ENCODE results near the gene MS4A6A. TPM values are rescaled to one million over a fixed set of nuclear protein-coding genes. Genes with fewer than 3 reads are reported as not detected.
"Not testable (repeated sequence)": the region's sequence is repeated elsewhere in the genome, so short reads cannot be mapped to it uniquely, and the experiment has no call there.

The MS4A6A gene, protein sequence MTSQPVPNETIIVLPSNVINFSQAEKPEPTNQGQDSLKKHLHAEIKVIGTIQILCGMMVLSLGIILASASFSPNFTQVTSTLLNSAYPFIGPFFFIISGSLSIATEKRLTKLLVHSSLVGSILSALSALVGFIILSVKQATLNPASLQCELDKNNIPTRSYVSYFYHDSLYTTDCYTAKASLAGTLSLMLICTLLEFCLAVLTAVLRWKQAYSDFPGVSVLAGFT
- 1 to 10 TPM; 2.5 to 2.6 TPM for total RNA-seq
- polyA plus RNA-seq = 1 to 10 TPM in 2 of 3 donors, not detected in 1; 1.2 to 1.4 TPM
- 0 to 0.25 (median 0.03) reads per million in 6 experiments for total RNA-seq

- no peak for DNase-seq
- Mint-ChIP-seq H3K27ac (no peak within 1 kb of the TSS), H3K4me3 (peak within 1 kb of the TSS in 1 of 10 donors; percentile 60), H3K27me3 (peaks cover 3 to 20% (median 11%) of the 10 kb centered on the region in 5 donors), H3K9me3 (peaks cover 0 to 14% (median 6%) of the 10 kb centered on the region in 9 donors), H3K4me1 (peaks cover 0 to 54% (median under 1%) of the 10 kb centered on the region in 4 donors), H3K36me3 (peaks cover 3 to 7% (median 4%) of the 10 kb centered on the region in 3 donors)
- POLR2A ChIA-PET = no interaction called here
- no peak for ATAC-seq
Measured at GRCh38 chr11:60182541-60183330, at the start of gene MS4A6A. Gene MS4A6A (minus strand): TSS chr11:60183083. CDS start chr11:60181727, 1,356 bp downstream.

- ATAC-seq (no peak), DNase-seq (no peak)
- Mint-ChIP-seq H3K36me3 (no peaks in the 10 kb centered on the region), H3K4me1 (no peaks in the 10 kb centered on the region), H3K9me3 (no peaks in the 10 kb centered on the region), H3K27ac (no peak overlapping the region), H3K27me3 (peaks cover 0 to 10% (median 0%) of the 10 kb centered on the region in 5 donors), H3K4me3 (no peak overlapping the region)
- POLR2A ChIA-PET = no interaction called here
Measured at GRCh38 chr11:60230681-60231080, 47.8 kb upstream of the MS4A6A start.

DNA sequence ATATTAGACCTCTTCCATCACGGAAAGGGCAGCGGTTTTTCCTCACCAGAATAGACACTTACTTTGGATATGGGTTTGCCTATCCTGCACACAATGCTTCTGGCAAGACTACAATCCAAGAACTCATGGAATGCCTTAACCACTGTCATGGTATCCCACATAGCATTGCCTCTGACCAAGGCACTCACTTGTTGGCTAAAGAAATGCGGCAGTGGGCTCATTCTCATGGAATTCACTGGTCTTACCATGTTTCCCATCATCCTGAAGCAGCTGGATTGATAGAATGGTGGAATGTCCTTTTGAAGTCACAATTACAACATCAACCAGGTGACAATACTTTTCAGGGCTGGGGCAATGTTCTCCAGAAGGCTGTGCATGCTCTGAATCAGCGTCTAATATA is 39.3 kb upstream of the MS4A6A start:
- Mint-ChIP-seq H3K4me1 (no peaks in the 10 kb centered on the region), H3K4me3 (no peak overlapping the region), H3K36me3 (no peaks in the 10 kb centered on the region), H3K9me3 (no peaks in the 10 kb centered on the region), H3K27ac (no peak overlapping the region), H3K27me3 (peaks cover 2 to 22% (median 13%) of the 10 kb centered on the region in 5 donors)
- POLR2A ChIA-PET = no interaction called here
- no peak for ATAC-seq
- DNase-seq = no peak

GRCh38 chr11:60221692-60222091 is 38.8 kb upstream of the MS4A6A start:
- H3K9me3 Mint-ChIP-seq = no peaks in the 10 kb centered on the region
- H3K36me3 Mint-ChIP-seq = no peaks in the 10 kb centered on the region
- H3K4me1 Mint-ChIP-seq = no peaks in the 10 kb centered on the region
- H3K27ac Mint-ChIP-seq = no peak overlapping the region
- peaks cover 2 to 22% (median 15%) of the 10 kb centered on the region in 5 donors for H3K27me3 Mint-ChIP-seq
- ATAC-seq = no peak
- DNase-seq = no peak
- no peak overlapping the region for H3K4me3 Mint-ChIP-seq
- POLR2A ChIA-PET = no interaction called here

- no peaks in the 10 kb centered on the region for H3K9me3 Mint-ChIP-seq
- POLR2A ChIA-PET = no interaction called here
- ATAC-seq (no peak), DNase-seq (no peak)
- H3K27ac Mint-ChIP-seq = no peak overlapping the region
- no peaks in the 10 kb centered on the region for H3K4me1 Mint-ChIP-seq
- peaks cover 2 to 22% (median 16%) of the 10 kb centered on the region in 5 donors for H3K27me3 Mint-ChIP-seq
- H3K36me3 Mint-ChIP-seq = no peaks in the 10 kb centered on the region
- H3K4me3 Mint-ChIP-seq = no peak overlapping the region
Measured at GRCh38 chr11:60221181-60221580, 38.3 kb upstream of the MS4A6A start.

DNA sequence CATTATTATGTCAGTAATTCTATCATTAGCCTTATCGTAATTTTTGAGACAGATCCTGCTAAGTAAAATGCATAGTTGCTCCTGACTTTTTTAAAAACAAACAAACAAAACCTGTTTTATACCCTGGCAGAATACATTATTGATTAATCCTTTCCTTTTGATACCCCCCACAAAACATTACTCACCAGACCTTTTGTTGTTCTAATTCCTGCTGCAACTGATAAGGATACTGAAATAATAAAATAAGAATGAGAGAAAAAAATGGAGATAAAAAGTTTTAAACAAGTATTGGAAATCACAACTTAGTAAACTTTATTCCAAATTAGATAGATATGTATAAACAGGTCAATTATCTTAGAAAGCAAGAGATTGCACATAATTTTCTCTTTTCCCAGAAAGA is 31.5 kb upstream of the MS4A6A start:
- no peak for DNase-seq
- POLR2A ChIA-PET = no interaction called here
- Mint-ChIP-seq H3K4me3 (no peak overlapping the region), H3K27me3 (peaks cover 6 to 16% (median 12%) of the 10 kb centered on the region in 5 donors), H3K4me1 (no peaks in the 10 kb centered on the region), H3K36me3 (no peaks in the 10 kb centered on the region), H3K27ac (no peak overlapping the region), H3K9me3 (no peaks in the 10 kb centered on the region)
- ATAC-seq = no peak

DNA sequence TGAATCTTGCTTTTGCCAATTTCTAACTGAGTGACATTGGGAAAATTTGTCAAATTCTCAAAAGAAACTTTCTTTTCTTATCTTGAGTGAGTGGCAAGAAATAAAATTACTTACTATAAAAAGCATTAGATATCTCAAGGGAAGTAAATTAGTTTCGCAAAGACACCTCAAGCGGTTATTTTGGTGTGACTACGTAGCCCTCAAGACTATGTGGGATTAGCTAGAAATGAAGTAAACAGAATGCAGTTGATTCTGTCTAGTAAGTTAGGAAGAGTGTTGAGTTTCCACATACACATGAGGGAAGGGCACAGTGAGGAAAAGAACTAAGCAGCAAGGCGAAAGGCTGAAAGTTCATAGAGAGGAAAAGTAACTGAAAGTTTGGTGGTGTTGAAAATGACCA is 28.3 kb upstream of the MS4A6A start:
- Mint-ChIP-seq H3K9me3 (no peaks in the 10 kb centered on the region), H3K4me3 (no peak overlapping the region), H3K27me3 (peaks cover 5 to 13% (median 11%) of the 10 kb centered on the region in 5 donors), H3K27ac (no peak overlapping the region), H3K4me1 (no peaks in the 10 kb centered on the region), H3K36me3 (no peaks in the 10 kb centered on the region)
- ATAC-seq (no peak), DNase-seq (no peak)
- POLR2A ChIA-PET = no interaction called here

- no peaks in the 10 kb centered on the region for H3K9me3 Mint-ChIP-seq
- DNase-seq = no peak
- no peak for ATAC-seq
- no peaks in the 10 kb centered on the region for H3K4me1 Mint-ChIP-seq
- H3K4me3 Mint-ChIP-seq = no peak overlapping the region
- POLR2A ChIA-PET = no interaction called here
- no peak overlapping the region for H3K27ac Mint-ChIP-seq
- peaks cover 5 to 19% (median 13%) of the 10 kb centered on the region in 5 donors for H3K27me3 Mint-ChIP-seq
- no peaks in the 10 kb centered on the region for H3K36me3 Mint-ChIP-seq
Measured at GRCh38 chr11:60209977-60210376, 27.1 kb upstream of the MS4A6A start.

DNA sequence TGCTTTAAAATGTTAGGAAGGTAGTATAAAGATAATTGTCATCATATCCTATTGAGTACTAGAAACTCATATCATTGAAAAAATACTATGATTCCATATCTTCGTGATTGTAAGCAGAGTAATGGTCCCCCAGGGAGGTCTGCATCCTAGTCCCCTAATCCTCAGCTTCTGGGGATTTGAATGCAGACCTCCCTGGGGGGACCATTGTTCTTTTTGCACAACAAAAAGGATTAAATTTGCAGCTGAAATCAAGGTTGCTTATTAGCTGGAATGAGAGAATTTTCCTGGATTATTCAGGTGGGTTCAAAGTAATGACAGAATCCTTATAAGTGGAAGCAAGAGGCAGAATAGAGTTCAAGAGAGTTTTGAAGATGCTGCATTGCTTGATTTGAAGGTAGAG is 26.1 kb upstream of the MS4A6A start:
- POLR2A ChIA-PET = no interaction called here
- Mint-ChIP-seq H3K4me1 (no peaks in the 10 kb centered on the region), H3K4me3 (no peak overlapping the region), H3K9me3 (no peaks in the 10 kb centered on the region), H3K27me3 (peaks cover 3 to 19% (median 12%) of the 10 kb centered on the region in 5 donors), H3K27ac (no peak overlapping the region), H3K36me3 (no peaks in the 10 kb centered on the region)
- DNase-seq (no peak), ATAC-seq (no peak)

GRCh38 chr11:60208146-60208895 is 25.4 kb upstream of the MS4A6A start:
- no peak for ATAC-seq
- H3K4me1 Mint-ChIP-seq = no peaks in the 10 kb centered on the region
- no peaks in the 10 kb centered on the region for H3K9me3 Mint-ChIP-seq
- POLR2A ChIA-PET = no interaction called here
- no peaks in the 10 kb centered on the region for H3K36me3 Mint-ChIP-seq
- H3K27me3 Mint-ChIP-seq = peaks cover 3 to 19% (median 9%) of the 10 kb centered on the region in 5 donors
- no peak overlapping the region for H3K4me3 Mint-ChIP-seq
- no peak for DNase-seq
- H3K27ac Mint-ChIP-seq = no peak overlapping the region

GRCh38 chr11:60206616-60207015 is 23.7 kb upstream of the MS4A6A start:
- ATAC-seq (no peak), DNase-seq (no peak)
- Mint-ChIP-seq H3K9me3 (peaks cover 0 to 7% (median 0%) of the 10 kb centered on the region in 9 donors), H3K27me3 (peaks cover 3 to 19% (median 8%) of the 10 kb centered on the region in 5 donors), H3K27ac (no peak overlapping the region), H3K36me3 (no peaks in the 10 kb centered on the region), H3K4me3 (no peak overlapping the region), H3K4me1 (no peaks in the 10 kb centered on the region)
- POLR2A ChIA-PET = no interaction called here

- Mint-ChIP-seq H3K4me1 (no peaks in the 10 kb centered on the region), H3K36me3 (no peaks in the 10 kb centered on the region), H3K27ac (no peak overlapping the region), H3K4me3 (no peak overlapping the region), H3K9me3 (peaks cover 0 to 7% (median 0%) of the 10 kb centered on the region in 9 donors), H3K27me3 (peaks cover 2 to 19% (median 8%) of the 10 kb centered on the region in 5 donors)
- POLR2A ChIA-PET = no interaction called here
- ATAC-seq (no peak), DNase-seq (no peak)
Measured at GRCh38 chr11:60204922-60205321, 22.0 kb upstream of the MS4A6A start.

- ATAC-seq, H3K27ac Mint-ChIP-seq, H3K36me3 Mint-ChIP-seq, POLR2A ChIA-PET, DNase-seq, H3K9me3 Mint-ChIP-seq, H3K4me1 Mint-ChIP-seq, H3K4me3 Mint-ChIP-seq: not testable (repeated sequence)
- H3K27me3 Mint-ChIP-seq = peaks cover 0 to 23% (median 4%) of the 10 kb centered on the region in 5 donors
Measured at GRCh38 chr11:60201334-60201733, 18.5 kb upstream of the MS4A6A start.

Measured in naive thymus-derived CD8-positive, alpha-beta T cell (primary cell).